NCI-H1417 treated with DMSO at 0.1 percent for 48 hours (cell line): ENCODE results near the gene PABPN1.
"Not testable (repeated sequence)": the region's sequence is repeated elsewhere in the genome, so short reads cannot be mapped to it uniquely, and the experiment has no call there.

ENCODE experiments used
- DNase-seq: peaks from one replicate; lab custom pipeline; 2025; lab: John Stamatoyannopoulos, UW

PABPN1 gene

DNA sequence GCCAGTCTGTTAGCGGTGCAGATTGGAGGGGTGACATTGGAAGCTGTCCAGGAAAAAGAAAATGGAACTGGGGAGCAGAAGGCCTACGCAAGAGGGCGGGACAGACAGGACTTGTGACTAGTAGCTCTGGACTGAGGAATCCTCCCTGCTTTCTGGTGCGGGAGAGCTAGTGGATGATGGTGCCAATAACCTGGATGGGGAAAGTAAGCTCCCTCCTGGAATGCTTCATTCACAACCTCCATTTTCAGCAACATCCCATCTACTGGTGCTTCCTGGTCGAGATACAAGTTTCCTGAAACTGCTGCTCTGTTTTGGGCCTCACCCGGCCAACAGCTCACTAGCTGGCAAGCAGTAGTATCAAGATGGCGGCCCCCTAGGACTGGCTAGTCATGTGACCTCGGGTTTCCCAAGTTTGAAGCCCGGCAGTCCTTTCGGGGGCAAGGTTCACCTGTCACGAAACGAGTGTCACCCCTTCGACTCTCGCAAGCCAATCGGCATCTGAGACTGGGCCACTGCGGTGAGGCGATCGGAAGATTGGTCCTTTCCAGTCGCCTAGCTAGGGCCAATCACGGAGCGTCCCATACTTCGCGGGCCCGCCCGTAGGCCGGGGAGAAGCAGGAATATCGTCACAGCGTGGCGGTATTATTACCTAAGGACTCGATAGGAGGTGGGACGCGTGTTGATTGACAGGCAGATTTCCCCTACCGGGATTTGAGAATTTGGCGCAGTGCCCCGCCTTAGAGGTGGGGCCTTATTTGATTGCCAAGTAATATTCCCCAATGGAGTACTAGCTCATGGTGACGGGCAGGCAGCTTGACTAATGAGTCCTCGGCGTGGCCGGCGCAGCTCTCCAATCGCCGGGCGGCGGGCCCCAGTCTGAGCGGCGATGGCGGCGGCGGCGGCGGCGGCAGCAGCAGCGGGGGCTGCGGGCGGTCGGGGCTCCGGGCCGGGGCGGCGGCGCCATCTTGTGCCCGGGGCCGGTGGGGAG, at the start of gene PABPN1:
Gene PABPN1, plus strand, starts transcription at position 874 of the 988 bp plus-strand sequence. Its CDS starts 13 bp downstream, at position 887.
- peak; percentile 99 for DNase-seq

GRCh38 chr14:23275412-23275811, 45.8 kb upstream of the PABPN1 start:
- DNase-seq: no peak

GRCh38 chr14:23277189-23277588, 44.1 kb upstream of the PABPN1 start:
- DNase-seq: no peak

- DNase-seq: not testable (repeated sequence)
Measured at GRCh38 chr14:23277928-23278327, 43.3 kb upstream of the PABPN1 start.

GRCh38 chr14:23281247-23281646, 40.0 kb upstream of the PABPN1 start:
- DNase-seq: no peak

DNA sequence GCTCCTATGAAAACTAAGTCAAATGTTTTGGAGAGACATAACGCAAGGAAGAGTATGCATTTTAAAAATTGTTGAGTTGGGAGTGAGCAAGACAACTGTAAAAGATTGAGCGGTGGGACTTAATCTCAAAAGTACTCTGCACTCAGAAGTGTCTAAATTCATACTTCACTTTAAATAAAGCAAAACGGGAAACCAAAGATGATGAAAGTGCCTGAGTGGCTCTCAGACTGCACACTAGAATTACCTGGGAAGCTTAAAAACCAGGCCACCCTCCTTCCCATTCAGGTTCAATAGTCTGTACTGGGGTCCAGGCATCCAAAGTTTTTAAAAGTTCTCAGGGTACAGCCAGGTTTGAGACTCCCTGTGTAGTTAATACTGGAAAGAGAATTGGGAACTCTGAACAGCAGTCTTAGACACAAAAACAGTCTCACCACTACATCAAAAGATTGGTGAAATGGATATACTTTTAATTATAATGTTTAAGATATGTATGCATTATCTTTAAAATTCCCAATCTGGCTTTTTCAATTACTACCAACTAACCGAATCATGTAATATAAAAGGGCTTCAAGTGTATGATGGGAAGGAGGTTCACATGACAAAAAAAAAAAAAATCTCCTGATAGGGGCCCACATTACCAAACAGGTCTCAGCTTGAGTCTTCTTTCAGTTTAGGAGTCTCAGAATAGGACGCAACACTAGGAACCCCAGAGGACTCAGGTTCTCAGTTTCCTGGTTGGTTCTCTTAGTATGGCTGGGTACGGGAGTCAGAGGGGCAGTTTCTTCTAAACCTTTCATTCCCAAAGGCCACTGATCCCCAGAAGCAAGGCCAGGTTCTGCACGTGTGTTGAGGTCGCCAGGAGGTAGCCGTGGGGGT, 36.4 kb upstream of the PABPN1 start:
- no peak for DNase-seq

DNA sequence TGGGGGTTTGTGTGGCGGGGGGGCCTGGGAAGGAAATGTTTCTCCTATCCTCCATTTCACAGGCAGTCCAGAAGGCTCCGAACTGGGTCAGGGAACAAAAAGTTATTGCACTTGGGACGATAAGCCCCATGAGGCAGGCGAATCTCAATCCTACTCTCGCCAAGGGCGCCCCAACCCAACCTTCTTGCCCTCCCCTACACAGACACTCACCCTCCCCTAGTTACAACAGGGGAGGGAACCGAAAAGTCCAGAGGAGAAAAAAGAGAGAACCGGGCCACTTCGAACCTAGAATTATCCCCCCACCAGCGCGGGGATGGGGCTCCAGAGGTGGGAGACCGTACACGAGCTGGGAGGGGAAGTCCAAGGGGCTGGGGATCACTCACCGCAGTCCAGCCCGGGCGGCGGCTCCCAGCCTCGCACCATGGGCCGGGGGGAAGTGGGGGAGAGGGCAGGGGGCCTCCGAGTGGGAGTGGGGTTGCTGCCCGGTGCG, 35.7 kb upstream of the PABPN1 start:
- no peak for DNase-seq

GRCh38 chr14:23286020-23286901, 35.0 kb upstream of the PABPN1 start, which contains the start of gene HOMEZ:
TSS of gene HOMEZ (minus strand) at chr14:23286132. CDS start at chr14:23285952, 180 bp downstream.
- peak; percentile 93 for DNase-seq

DNA sequence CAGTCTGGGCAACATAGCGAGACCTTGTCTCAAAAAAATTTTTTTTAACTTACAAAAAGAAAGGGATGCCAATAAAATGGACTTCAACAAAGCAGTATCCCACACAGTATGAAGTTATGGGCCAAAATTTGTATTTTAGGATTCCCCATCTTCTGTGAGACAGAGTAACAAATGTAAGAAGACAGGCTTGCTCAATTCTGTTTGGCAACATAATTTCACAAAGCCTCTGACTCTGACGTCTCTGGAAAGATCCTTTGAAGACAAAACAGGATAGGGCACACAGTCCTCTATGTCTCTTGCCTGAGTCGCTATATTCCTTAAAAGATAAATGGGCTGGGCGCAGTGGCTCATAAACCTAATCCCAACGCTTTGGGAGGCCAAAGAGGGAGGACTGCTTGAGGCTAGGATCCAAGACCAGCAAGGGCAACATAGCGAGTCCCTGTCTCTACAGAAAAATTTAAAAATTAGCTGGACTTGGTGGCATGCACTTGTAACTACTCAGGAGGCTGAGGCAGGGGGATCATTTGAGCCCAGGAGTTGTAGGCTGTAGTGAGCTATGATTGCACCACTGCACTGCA, 34.3 kb upstream of the PABPN1 start:
- no peak for DNase-seq

- no peak for DNase-seq
Measured at GRCh38 chr14:23294734-23295561, 26.3 kb upstream of the PABPN1 start.

GRCh38 chr14:23296012-23296777, 25.1 kb upstream of the PABPN1 start:
- no peak for DNase-seq

DNA sequence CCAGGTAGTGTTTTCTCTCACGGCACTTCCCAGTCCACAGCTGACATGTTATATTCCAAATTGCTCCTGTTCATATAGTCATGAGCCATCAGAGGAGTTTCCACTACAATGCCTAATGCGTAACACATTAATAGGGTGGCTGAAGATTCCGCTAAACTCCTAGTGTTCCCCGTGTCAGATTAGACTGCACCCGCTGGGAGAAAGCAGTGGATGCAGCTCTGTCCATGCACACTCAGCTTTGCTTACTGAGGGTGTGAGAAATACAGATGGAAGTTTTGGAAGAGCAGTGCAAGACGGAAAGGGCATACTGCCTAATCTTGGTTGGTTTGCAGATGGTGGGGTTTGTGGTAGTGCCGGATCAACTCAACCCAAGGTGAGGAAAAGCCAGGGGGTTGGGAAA, 24.2 kb upstream of the PABPN1 start:
- DNase-seq: no peak

GRCh38 chr14:23297611-23298277, 23.5 kb upstream of the PABPN1 start:
- no peak for DNase-seq

GRCh38 chr14:23299211-23299957, 21.9 kb upstream of the PABPN1 start:
- no peak for DNase-seq

- no peak for DNase-seq
Measured at GRCh38 chr14:23299986-23300686, 21.1 kb upstream of the PABPN1 start.

GRCh38 chr14:23300687-23301223, 20.5 kb upstream of the PABPN1 start:
- DNase-seq: no peak
